Liver (tissue), 3 donors: ENCODE results near the gene TECR.

ENCODE experiments used
- EGR1 ChIP-seq, 2 donors: IDR thresholded peaks; 2 replicates each; pipeline ENCODE4 v1.6.1; 2016 to 2018; ENCODE audit warnings: antibody characterized with exemption in 2 of 2, low read depth in 2 of 2
- FOXA1 ChIP-seq: IDR thresholded peaks from 2 replicates; pipeline ENCODE4 v1.6.1; 2016; ENCODE audit warnings: antibody characterized with exemption
- JUND ChIP-seq, 2 donors: IDR thresholded peaks; 2 replicates each; pipeline ENCODE4 v1.6.1; 2016; ENCODE audit warnings: antibody characterized with exemption in 2 of 2
- NR2F2 ChIP-seq: IDR thresholded peaks from 2 replicates; pipeline ENCODE4 v1.6.1; 2016; ENCODE audit warnings: antibody characterized with exemption
- RAD21 ChIP-seq, 2 donors: IDR thresholded peaks; 2 replicates each; pipeline ENCODE4 v1.6.1; 2016; ENCODE audit warnings: antibody characterized with exemption in 2 of 2, mild to moderate bottlenecking in 2 of 2
- SP1 ChIP-seq: IDR thresholded peaks from 2 replicates; pipeline ENCODE4 v1.6.1; 2018; ENCODE audit warnings: antibody characterized with exemption, mild to moderate bottlenecking
- TAF1 ChIP-seq: conservative IDR thresholded peaks from 2 replicates; pipeline ENCODE4 v1.6.1; 2016; ENCODE audit warnings: antibody characterized with exemption, mild to moderate bottlenecking
- TF ChIP-seq, protein P1 (sequence below): fragments of 150-350 bp; IDR thresholded peaks from 2 replicates; pipeline ENCODE4 v1.5.1; 2017; ENCODE audit warnings: improper control_type of control experiment, low read depth, low read length; ENCODE audit not compliant: missing input control
- TF ChIP-seq, protein P2 (sequence below): IDR thresholded peaks from 2 replicates; pipeline ENCODE4 v1.6.1; 2016; ENCODE audit warnings: antibody characterized with exemption
- donor health status: healthy.
- donor health status: healthy.

DNA sequence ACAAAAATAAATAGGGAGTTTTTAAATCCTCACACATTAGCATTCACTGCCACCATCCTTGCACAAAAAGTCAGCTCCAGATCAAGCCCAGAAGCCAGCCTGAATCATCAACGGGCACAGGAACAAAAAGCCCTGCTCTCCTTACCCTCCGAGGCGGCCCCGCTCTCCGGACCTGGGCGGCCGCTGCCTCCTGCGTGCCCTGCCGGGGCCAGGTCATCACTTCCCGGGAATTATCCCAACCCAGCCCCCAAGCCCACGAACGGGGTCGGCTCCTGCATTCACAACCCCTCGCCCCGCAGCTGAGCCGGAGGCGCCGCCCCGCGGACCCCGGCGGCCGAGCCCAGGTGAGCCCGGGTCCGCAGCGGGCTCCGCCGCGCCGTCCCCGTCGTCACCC, 12.0 kb upstream of the TECR start:
- TF ChIP-seq JUND (IDR thresholded peaks at IDR 0.05) (no peak), TAF1 (no peak), NR2F2 (no peak), RAD21 (IDR thresholded peaks at IDR 0.05) (no peak), SP1 (no peak), FOXA1 (no peak), EGR1 (IDR thresholded peaks at IDR 0.05; ENCODE audit: low read depth in 2 of 2) (no peak)
- TF ChIP-seq, protein P1, sequence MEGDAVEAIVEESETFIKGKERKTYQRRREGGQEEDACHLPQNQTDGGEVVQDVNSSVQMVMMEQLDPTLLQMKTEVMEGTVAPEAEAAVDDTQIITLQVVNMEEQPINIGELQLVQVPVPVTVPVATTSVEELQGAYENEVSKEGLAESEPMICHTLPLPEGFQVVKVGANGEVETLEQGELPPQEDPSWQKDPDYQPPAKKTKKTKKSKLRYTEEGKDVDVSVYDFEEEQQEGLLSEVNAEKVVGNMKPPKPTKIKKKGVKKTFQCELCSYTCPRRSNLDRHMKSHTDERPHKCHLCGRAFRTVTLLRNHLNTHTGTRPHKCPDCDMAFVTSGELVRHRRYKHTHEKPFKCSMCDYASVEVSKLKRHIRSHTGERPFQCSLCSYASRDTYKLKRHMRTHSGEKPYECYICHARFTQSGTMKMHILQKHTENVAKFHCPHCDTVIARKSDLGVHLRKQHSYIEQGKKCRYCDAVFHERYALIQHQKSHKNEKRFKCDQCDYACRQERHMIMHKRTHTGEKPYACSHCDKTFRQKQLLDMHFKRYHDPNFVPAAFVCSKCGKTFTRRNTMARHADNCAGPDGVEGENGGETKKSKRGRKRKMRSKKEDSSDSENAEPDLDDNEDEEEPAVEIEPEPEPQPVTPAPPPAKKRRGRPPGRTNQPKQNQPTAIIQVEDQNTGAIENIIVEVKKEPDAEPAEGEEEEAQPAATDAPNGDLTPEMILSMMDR: no peak
- TF ChIP-seq, protein P2, sequence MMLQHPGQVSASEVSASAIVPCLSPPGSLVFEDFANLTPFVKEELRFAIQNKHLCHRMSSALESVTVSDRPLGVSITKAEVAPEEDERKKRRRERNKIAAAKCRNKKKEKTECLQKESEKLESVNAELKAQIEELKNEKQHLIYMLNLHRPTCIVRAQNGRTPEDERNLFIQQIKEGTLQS: no peak
